GM21737 (cell line): ENCODE measurements around the gene SLC9A5.

Source experiments
- ATAC-seq: cut with Tn5 transposase; IDR thresholded peaks from one replicate; pipeline ENCODE4 v1.9.1; 2021; ENCODE audit warnings: mild to moderate bottlenecking, moderate library complexity; ENCODE audit not compliant: unreplicated experiment

Gene SLC9A5

GRCh38 chr16:67280090-67281015 is 31.6 kb downstream of the SLC9A5 start:
- ATAC-seq, result no peak

- no peak for ATAC-seq
These were observed 33.0 kb downstream of the SLC9A5 start for GRCh38 chr16:67281536-67282446.

- ATAC-seq, result no peak
These were observed 33.6 kb downstream of the SLC9A5 start for GRCh38 chr16:67282447-67282805.

GRCh38 chr16:67283039-67283825 is 34.5 kb downstream of the SLC9A5 start:
- ATAC-seq, result no peak

GRCh38 chr16:67283826-67284555 is 35.2 kb downstream of the SLC9A5 start:
- no peak for ATAC-seq

GRCh38 chr16:67284699-67285646 is 36.2 kb downstream of the SLC9A5 start:
- ATAC-seq, result no peak

- ATAC-seq, result no peak
These were observed 37.9 kb downstream of the SLC9A5 start for GRCh38 chr16:67286441-67287235.

GRCh38 chr16:67287960-67288359 is 39.2 kb downstream of the SLC9A5 start:
- ATAC-seq, result no peak

GRCh38 chr16:67291461-67291860 is 42.7 kb downstream of the SLC9A5 start:
- ATAC-seq, result no peak

- ATAC-seq, result no peak
These were observed 45.5 kb downstream of the SLC9A5 start for GRCh38 chr16:67294171-67294757.

GRCh38 chr16:67294938-67295361 is 46.2 kb downstream of the SLC9A5 start:
- no peak for ATAC-seq

- ATAC-seq, result no peak
These were observed 47.6 kb downstream of the SLC9A5 start for GRCh38 chr16:67296420-67296819.

- ATAC-seq, result no peak
These were observed 49.5 kb downstream of the SLC9A5 start for GRCh38 chr16:67298277-67298676.

- no peak for ATAC-seq
These were observed 50.5 kb downstream of the SLC9A5 start for GRCh38 chr16:67299269-67299668.

- ATAC-seq, result no peak
These were observed 52.5 kb downstream of the SLC9A5 start for GRCh38 chr16:67301080-67301782.

GRCh38 chr16:67302076-67302475 is 53.3 kb downstream of the SLC9A5 start:
- no peak for ATAC-seq

GRCh38 chr16:67302970-67303369 is 54.2 kb downstream of the SLC9A5 start:
- no peak for ATAC-seq
